G401.6 (cell line): ENCODE results near the gene KLF11.

Experiments used
- FAIRE-seq: peaks from 2 replicates; lab custom pipeline; 2012; peaks lifted over from hg19 to GRCh38; lab: Jason Lieb, UNC

Gene KLF11

DNA sequence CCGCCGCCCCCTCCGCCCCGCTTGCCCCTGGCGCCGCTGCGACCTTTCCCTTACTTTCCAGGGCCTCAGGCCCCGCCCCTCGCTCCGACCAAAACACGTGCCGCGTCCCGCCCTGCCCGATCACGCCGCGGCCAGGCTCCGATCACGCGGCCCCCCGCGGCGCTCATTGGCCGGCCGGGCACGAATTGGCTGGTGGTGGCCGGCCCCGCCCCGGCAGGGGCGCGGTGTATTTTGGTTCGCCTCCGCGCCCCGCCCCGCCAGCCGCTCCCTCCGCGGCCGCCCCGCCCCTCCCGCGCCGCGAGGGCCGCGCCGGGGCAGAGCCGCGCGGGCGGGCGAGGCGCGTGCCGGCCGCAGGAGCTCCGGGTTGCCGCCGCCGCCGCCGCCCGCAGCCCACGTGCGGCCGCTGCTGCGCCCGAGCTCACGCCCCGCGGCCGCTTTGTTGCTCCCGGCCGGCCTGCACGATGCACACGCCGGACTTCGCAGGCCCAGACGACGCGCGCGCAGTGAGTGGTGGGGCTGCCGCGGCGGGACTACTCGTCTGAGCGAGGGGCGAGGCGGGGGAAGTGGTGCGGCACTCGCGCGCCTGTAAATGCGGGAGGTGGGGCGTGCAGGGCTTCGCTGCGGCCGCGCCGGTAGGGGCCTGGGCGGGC, at the start of gene KLF11:
KLF11 (plus strand) TSS at position 295 of the 650 bp plus-strand sequence; CDS start at position 462, 167 bp downstream.
- no peak for FAIRE-seq

- no peak for FAIRE-seq
Observed at GRCh38 chr2:9994462-9994861, 48.9 kb upstream of the KLF11 start.

- FAIRE-seq: no peak
Observed at GRCh38 chr2:9995059-9995458, 48.3 kb upstream of the KLF11 start.

DNA sequence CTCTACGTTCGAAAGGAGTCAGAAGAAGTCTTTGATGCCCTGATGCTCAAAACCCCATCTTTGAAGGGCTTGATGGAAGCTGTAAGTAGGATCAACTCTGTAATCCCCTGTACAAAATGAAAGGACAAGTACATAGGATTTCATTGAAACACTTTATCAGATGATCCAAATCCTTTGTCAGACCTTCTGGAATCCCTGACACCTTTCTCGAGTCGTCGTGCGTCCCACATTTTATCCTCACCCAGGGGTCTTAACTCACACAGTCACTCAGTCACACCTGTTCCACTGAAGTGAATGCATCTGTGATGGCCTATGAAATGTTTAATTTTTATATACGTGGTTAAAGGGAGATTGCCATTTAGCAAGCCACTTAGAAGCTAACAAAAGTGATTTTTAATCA, 47.0 kb upstream of the KLF11 start:
- FAIRE-seq: no peak

GRCh38 chr2:9997936-9998335, 45.4 kb upstream of the KLF11 start:
- FAIRE-seq: no peak

DNA sequence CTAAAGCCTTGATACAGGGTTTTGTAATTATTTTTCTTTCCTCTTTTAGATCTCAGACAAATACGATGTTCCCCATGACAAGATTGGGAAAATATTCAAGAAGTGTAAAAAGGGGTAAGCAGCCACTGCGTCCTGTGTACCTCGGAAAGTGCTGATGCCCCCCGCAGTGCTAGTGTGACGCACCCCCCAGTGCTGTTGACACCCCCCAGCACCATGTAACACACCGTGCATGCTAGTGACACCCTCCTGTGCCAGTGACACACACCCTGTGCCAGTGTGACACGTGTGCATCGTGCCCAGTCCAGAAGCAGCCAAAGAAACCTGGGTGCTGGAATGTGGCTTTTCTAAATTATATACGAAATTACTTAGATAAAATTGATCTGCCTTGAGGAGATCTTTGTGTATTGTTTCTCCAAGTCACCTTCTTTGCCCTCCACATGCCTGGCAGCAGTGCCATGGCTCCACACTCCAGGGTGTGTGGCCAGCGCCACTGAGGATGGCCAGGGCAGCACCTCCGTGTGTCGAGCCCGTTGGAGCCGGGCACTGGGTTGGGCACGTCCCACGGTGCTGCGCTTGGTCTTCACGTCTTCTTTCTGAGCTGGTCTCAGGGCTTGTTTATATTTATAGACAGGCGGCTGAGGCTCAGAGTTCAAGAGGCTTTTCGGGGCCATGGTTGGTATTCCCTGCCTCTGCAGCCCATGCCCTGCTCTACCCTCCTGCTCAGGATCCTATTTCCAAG, 44.3 kb upstream of the KLF11 start:
- FAIRE-seq: no peak

DNA sequence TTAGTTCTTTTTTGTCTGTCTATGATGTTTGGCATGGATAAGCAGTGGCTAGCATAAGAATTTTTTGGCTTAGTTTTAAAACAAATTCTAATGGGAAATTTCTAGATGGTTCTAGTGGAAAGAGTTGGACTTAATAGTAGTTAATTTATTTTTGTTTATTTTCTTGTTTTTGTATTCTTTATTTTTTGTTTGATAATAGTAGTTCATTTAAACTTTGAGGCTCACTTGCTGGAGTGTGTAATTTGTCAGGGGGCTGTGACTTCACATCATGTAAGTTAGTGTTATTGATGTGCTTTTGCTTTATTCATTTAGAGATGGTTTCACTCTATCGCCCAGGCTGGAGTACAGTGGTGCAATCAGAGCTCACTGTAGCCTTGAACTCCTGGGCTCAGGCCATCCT, 43.7 kb upstream of the KLF11 start:
- FAIRE-seq: no peak

DNA sequence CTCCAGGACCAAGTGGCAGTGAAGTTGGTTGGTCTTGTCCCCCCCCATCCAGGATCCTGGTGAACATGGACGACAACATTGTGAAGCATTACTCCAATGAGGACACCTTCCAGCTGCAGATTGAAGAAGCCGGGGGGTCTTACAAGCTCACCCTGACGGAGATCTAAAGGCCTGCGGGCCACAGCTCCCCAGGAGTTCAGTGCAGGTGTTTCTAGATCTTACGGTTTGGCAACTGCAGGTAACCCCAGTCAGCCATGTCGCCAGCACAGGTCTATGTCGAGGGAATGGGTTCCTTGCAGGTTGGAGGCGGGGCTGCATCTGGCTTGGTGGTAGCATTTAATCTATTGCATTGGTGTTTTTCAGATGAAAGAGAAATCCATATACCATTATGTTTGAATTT, 42.8 kb upstream of the KLF11 start:
- no peak for FAIRE-seq

- FAIRE-seq: no peak
Observed at GRCh38 chr2:10001586-10001985, 41.8 kb upstream of the KLF11 start.

GRCh38 chr2:10002109-10002508, 41.2 kb upstream of the KLF11 start:
- FAIRE-seq: no peak

GRCh38 chr2:10002681-10003080, 40.7 kb upstream of the KLF11 start:
- FAIRE-seq: no peak

DNA sequence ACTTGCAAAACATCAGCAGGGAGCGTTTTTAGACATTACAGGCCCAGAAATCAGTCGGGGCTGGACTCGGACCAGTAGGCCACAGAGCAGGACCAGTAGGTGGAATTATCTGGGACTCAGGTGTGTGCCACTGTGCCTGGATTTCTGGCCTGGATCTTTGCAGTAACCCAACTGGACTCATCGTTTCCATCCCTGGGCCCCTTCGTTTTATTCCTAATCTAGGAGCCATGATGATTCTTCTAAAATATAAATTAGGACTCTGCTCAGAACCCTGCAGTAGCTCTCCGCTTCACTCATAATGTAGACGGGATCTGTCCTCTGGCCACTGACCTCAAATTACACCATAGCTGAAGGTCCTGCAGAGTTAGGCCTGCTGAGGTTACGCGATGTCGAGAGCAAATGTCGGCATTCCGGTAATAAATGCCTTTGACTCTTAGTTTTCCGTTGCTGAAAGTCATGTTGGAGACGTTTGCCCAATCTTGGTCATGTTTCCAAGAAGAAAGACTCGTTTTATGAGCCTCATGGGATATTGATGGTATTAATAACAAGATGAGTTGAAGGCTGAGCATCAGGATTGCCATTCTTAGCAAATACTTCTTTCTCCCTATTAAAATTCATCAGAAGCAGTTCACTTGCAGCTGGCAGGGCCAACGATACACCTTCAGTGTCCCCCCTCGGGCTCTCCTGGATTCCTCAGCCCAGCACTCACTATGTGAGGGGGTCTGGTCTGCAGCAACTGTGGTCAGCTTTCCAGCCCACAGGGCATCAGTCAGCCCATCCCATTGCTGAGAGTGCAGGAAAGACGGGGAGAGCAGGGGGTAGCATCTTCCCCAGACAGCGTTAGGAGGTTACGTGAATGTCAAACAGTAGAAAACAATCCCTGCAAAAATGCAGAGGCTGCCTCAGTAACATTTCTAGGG, 39.9 kb upstream of the KLF11 start:
- FAIRE-seq: no peak

GRCh38 chr2:10004401-10004800, 38.9 kb upstream of the KLF11 start:
- no peak for FAIRE-seq

GRCh38 chr2:10004836-10005235, 38.5 kb upstream of the KLF11 start:
- no peak for FAIRE-seq

DNA sequence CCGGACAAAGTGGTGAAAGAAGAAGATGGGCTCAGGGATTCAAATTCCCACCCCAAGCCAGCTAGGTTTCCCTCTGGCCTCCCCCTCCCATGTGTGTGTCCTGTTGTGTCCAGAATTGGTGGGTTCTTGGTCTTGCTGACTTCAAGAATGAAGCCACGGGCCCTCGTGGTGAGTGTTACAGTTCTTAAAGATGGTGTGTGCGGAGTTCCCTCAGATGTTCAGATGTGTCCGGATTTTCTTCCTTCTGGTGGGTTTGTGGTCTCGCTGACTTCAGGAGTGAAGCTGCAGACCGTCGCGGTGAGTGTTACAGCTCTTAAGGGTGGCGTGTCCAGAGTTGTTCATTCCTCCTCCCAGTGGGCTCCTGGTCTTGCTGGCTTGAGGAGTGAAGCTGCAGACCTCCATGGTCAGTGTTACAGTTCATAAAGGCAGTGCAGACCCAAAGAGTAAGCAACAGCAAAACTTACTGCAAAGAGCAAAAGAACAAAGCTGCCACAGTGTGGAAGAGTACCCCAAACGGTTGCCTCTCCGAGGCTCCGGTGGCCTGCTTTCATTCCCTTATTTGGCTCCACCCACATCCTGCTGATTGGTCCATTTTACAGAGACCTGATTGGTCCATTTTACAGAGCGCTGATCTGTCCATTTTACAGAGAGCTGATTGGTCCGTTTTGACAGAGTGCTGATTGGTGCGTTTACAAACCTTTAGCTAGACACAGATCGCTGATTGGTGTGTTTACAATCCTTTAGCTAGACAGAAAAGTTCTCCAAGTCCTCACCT, 37.7 kb upstream of the KLF11 start:
- no peak for FAIRE-seq

GRCh38 chr2:10006236-10007161, 36.9 kb upstream of the KLF11 start:
- FAIRE-seq: no peak

- no peak for FAIRE-seq
Observed at GRCh38 chr2:10007435-10007834, 35.9 kb upstream of the KLF11 start.

- FAIRE-seq: no peak
Observed at GRCh38 chr2:10007921-10008808, 35.2 kb upstream of the KLF11 start.

DNA sequence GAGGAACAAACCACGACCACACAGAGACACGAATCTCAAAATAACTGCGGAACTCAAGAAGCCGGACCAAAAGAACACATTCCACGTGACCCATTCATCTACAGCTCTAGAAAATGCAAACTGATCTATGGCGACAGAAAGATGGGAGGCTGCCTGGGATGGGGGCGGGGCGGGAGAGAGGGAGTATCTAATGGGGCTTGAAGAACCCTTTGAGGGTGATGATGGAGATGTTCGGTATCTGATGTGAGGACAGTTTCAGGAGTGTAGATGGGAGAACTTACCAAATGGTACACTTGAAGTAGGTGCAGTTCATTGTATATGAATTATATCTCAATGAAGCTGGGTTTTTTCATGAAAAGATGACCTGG, 34.6 kb upstream of the KLF11 start:
- no peak for FAIRE-seq

DNA sequence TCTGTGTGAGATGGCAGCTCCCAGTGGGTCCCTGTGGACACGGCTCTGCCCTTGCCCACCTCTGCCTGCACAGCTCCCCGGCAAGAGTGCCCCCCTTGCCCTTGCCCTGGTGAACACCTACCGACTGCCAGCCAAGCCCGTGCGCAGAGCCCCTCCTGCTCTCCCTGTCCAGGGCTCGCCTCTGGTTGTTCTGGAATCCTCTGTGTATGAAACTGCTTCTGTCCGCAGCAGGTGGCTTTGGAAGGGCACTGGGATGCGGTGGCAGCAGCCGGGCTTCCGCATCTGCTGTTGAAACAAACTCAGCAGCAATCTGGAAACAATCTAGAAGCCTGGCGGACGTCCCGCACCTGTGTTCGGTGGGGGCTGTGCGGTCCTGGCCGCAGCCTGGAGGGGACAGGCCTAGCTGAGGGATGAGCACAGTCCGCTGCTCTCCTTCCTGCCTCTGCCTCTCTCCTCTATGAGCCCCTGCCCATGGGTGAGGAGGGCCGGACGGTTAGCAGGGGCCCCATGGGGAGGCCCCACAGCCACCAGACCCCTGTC, 34.0 kb upstream of the KLF11 start:
- FAIRE-seq: no peak
